GM18520 (cell line): Measurements from ENCODE around the gene DCDC2C.
"Not testable (repeated sequence)": the region's sequence is repeated elsewhere in the genome, so short reads cannot be mapped to it uniquely, and the experiment has no call there.

ENCODE experiments used
- ATAC-seq: cut with Tn5 transposase; IDR thresholded peaks from one replicate; pipeline ENCODE4 v1.9.1; 2021; ENCODE audit not compliant: unreplicated experiment

The DCDC2C gene, protein sequence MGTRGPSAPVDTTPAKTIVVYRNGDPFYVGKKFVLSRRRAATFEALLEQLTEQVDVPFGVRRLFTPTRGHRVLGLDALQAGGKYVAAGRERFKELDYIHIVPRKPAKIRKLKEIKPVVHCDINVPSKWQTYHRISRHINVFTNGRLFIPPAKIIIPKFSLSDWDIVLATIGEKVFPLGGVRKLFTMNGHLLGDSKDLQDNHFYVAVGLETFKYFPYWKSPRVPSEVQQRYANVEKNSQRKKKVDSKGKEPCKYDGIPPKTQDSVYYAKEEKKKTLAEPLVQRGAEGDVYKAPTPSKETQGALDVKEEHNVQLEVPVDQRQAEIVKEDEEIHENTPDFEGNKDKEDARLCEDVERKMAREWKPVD

DNA sequence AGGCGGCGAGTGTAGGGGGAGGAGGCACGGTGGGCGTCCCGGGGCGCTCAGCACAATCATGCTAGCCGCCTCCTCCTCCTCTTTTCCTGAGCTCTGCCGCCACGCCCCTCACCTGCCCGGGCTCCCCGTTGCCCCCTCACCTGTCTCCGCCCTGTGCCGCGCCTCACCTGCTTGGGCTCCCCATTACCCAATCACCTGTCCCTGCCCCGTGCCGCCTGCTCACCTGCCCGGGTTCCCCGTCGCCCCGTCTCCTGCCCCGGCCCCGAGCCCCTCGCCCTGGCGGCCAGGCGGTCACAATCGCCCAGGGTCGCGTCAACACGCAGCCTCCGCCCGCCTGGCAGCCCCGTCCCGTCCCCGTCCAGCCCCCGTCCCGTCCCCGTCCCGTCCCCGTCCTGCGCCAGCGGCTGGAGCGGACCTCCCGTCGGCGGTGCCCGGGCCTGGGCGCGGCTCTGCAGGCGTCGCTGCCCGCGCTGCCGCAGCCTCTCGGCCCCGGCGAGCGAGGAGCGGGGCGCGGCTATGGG, at the start of gene DCDC2C:
Gene DCDC2C, plus strand, starts transcription at position 340 of the 521 bp plus-strand sequence. Its CDS starts 177 bp downstream, at position 517.
- no peak for ATAC-seq

DNA sequence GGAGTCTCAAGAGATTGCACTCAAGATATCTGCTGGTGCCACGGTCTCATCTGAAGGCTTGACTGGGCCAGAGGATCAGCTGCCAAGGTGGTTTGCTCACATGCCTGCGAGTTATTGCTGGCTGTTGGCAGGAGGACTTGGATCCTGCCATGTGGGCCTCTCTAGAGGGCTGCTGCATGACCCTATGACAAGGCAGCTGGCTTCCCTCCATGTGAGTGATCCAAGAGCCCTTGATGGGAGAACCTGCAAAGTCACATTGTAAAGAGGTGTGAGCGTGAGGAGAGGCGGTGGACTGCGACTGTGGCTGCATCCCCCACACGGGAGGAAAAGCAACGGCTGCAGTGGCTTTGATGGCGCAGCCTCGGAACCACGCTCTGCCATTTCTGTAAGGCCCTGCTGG, 49.4 kb upstream of the DCDC2C start:
- ATAC-seq = no peak

DNA sequence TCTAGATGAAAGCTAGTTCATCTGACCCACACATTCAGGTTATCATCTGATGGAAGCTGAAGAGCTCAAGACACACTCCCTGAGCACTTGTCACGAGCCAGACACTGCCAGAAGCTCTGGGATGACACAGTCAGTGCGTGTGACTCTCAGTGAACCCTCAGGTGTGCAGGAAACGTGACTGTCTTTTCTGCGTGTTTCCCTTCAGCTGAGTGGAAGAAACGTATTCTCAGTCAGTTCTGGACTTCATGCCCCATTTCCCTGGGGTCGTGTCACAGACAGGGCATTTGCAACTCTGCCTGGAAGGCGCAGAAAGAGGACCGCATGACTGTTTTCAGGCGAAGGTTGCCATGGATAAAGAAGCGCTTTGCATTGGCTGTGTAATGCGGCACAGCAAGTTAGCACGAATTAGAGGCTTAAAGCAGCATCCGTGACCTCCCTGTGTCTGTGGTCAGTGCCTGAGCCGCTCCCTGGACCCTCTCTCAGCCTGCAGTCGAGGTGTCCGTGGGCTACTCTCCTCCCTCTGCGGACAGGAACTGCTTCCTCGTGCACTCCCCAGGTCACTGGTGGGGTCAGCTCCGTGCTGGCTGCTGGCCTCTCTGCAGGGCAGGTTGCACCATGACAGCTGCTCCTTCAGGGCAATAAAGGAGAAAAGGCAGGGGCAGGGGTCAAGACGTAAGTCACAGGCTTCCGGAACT, 48.7 kb upstream of the DCDC2C start:
- ATAC-seq = no peak

DNA sequence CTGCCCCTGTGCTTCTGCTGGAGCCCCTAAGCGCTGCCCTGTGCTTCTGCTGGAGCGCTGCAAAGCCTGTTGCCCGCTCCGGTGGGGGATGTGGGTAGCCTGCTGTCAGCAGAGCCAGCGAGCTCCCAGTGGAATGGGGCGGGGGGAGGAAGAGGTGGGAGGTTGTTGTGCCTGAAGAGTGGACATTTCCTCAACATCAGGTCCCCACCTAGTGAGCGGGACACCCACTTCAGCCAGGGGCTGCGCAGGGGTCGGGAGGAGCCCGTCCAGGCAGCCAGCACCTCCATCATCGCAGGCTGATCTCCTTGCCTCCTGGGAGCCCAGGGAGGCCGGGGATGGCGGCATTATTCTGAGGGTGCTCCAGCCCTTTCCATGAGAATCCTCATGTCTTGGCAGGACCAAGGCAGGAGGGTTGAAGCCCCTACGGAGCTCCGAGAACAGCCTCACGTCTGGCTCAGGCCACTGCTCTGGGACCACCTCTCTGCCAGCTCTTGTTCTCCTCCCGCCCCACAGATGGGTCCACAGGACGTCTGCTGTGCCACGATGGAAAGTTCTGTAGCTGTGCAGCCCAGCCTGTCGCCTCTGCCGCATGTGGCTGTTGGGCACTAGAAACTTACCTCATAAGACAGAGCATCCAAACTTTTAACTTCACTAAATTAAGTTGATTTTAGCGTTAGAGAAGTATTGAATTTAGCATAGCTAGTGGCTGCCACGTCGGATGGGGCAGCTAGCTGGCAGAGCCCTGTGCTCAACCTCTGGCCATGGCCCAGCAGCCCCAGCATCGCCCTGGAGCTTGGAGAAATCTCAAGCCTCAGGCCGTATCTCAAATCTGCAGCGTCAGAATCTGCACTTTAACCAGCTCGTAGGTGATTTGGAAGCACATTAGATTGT, 47.3 kb upstream of the DCDC2C start:
- ATAC-seq = no peak

DNA sequence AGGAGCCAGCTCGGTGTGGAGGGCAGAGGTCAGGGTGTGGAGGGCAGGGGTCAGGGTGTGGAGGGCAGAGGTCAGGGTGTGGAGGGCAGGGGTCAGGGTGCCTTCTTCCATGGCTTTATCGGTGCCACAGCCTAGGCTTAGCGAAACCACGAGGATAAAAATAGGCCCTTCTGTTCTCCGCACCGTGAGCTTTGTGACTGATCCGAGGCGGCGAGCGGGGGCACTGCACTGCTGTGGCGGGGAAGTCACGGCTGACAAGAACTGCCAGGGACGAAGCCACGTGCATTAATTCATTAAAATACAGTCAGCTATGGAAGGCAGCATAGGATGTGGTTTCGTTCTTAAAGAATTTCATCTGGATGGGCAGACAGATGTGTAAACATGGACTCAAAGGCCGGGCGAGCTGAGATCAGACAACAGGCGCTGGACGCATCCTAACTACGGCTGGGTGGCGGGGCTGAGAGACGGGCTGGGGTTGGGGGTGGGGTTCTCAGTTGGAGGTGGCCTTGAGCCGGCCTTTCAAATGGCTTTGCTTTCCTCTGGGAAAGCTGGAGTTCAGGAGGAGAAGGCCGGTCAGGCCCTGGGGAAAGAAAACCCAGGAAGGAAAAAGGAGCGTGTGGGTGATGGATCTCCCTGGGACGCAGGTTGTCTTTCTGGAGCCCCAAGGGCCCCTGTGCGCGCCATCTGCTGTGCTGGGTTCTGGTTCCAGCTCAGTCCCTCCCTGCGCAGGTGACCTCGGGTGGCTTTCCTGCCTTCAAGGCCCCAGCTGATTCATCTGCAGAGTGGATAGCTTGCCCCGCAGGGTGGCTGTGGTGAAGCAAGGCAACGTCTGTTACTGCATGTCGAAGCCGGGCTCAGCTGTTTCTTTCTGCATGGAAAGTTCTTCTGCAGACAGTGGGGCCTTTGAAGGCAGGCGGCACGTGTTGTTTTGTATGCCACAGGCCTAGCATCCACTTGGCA, 46.3 kb upstream of the DCDC2C start:
- ATAC-seq = no peak

DNA sequence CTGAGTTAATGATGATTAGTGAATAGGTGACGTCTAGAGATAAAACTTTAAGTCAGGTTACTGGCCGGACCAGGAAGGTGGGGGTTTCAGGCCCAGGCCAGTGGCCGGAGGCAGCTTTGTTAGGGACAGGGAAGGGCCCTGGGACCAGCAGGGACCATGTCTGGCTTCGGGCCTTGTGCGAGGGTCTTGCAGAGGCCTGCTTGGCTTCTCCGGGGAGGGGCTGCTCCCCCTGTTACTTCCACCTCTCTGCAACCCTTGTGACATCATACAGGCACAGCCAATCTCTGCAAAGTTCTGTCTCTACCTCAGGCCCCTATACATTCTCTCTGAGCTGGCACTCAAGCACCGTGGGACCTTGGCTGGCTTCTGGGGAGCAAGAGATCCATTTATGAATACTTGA, 45.5 kb upstream of the DCDC2C start, which contains the start of gene ALLC:
Gene ALLC, plus strand, starts transcription at position 320 of the 400 bp plus-strand sequence. CDS start 12,958 bp downstream, outside the sequence.
- ATAC-seq = no peak

DNA sequence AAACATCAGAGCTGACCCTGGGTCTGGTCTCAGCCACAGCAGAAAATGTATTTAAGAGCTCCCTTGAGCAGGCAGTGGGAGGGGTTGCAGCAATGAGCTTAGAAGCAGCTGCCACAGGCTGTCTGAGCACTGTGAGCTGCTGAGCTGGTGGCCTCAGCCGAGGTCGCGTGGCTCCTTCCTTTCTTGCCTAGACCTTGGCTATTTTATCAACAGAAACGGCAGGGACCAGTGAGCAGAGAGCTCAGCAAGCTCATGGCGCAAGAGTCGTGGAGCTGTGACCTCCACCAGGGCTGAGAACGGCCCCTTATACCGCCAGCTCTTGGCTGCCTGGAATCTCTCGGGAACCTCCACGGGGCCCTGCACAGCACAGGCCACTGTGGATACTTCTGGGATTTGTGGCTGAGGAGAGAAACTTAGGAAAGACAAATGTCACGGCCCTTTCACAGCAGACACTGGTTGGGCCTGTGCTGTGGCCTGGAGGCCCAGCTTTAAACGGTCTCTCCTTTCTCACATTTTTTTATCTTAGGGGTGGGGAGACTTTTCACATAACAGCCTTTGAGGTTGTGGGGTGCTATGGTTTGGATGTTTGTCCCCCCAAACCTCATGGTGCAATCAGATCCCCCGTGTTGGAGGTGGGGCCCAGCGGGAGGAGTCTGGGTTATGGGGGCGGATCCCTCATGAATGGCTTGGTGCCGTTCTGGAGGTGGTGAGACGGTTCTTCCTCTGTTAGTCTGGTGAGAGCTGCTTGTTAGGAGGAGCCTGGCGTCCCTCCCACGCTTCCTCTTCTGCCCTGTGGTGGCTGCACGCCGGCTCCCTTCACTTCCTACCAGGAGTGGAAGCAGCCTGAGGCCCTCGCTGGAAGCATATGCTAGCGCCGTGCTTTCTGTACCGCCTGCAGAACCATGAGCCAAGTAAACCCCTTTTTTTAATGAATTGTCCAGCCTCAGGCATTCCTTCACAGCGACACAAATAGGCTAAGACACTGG, 43.6 kb upstream of the DCDC2C start:
- no peak for ATAC-seq

DNA sequence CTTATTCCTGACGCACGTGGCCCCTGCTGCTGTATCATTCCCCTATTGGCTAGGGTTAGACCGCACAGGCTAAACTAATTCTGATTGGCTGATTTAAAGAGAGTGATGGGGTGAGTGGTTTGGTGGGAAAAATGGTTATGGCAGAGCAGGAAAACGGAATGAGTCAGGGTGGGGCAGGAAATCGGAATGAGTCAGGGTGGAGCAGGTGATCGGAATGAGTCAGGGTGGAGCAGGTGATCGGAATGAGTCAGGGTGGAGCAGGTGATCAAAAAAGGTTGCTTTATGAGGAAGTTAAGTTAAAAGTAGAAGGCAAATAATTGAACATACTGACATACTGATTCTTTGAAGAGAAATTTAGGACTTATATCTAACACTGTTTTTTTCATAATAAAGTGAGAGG, 42.7 kb upstream of the DCDC2C start:
- not testable (repeated sequence) for ATAC-seq

DNA sequence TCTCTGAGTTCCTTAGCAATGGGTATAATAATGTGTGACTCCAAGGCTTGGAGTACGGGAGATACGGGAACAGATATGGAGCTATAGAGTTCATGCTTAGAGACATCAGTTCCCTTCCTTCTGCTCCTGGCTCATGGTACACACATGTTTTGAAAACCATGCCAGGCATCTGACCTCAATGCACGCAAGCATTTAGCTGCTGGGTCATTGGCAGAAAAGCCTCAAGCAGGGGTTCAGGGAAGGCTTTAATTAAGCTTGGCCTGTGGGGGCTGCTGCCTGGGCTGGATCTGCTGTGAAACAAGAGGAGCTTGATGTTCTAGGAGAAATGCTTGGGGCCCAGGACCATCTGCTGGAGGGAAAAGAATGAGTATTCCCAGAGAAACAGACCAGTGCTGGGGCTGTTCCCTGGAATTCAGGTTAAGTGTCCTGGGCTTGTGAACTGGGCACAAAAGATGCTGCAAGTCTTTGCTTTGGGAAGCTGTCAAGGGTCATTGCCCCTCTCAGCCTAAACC, 42.2 kb upstream of the DCDC2C start:
- no peak for ATAC-seq

DNA sequence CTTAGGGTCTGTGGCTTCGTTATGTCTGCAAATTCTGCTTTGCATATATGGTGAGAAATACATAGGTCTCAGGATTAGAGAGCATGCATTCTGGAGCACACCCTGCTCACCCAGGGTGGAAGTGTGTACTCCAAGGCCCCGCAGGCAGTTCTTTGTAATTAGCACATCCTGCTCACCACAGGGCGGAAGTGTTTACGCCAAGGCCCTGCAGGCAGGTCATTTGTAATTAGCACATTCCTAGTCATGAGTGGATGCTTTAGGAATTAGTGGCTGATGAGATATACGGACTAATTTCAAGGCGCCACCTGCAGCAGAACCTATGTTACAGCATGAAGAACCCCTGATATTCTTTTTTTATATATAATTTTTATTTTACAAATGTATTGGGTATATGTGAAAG, 41.1 kb upstream of the DCDC2C start:
- no peak for ATAC-seq

DNA sequence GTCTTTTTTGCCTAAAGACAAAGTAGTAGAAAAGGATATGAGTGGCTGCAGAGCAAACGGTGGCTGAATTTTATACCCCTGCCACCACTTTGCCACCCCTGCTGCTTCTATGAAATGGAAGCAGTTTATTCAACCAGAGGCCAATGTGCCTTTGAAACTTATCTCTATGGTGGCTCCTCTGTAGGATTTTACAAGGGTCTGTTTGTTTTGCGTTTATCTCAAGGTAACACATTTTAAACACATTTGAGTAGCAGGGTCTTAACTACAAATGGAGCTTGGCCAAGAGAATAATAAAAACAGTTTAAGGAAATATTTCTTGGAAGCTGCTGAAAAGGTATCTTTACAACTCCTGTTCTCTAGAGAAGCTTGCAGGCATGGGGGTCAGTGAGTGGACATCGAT, 39.3 kb upstream of the DCDC2C start:
- no peak for ATAC-seq

DNA sequence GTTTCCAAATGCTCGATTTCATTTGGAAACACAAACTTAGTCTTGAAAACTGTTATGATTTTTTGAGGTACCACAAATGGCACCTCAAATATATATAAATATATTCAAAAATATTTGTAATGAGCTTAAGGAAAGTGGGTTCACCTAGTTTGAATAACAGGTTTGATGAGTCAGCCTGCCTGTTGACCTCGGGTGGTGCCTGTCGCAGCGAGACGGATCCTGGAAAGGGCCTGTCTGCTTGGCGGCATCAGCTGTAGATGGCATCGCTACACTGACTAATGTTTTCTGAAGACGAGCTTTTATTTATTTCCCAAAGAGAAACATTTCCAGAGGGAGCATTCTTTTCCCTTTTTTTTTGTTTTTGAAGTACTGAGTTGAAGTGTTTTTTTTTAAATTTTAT, 38.5 kb upstream of the DCDC2C start:
- ATAC-seq = no peak

DNA sequence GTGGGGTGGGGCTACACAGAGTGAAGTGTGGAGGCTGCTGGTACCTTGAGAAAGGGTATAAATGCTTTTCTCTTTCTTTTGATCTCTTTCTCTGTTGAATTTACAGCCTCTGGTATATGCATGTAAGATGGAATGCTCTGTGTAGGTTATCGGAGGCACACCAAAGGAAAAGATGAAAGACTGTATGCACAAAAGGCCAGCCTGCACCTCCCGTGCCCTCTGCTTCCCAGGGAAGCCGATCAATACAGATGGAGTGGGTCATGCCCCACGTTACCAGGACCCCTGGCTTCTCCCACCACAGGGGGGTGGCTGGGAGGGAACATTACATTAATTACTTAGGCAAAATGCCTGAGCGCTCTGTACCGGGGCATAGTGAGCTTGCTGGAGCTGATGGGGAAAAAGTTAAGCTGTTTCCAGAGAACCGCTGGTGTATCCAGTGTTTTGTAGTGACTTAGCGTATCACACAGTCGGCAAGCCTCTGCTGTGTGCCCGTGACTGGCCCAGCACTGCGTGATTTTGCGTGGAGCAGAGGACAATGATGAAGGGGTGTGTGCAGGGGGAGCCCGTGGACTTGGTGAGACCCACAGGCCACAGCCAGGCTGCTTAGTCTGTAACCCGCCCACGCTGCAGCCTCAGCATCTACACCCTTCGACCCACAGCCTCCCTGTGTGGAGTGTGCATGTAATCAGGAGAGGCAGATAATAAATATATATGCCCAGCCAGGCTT, 37.3 kb upstream of the DCDC2C start:
- no peak for ATAC-seq

DNA sequence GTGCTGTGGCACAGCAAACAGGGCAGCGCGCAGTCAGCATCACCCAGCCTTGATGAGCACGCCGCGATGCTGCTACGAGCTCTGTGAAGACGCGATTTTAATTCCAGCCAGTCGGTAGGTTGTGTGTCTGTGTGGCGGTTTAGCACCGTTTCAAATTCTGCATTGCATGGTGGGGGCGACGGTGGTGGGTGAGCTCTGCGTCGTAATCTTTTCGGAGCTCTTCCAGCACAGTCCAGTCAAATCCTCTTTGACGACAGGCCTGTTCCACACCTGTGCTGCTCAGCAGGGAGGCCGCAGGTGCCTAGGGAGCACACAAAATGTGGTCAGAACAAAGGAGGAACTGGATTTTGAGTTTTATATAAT, 36.8 kb upstream of the DCDC2C start:
- ATAC-seq = no peak

DNA sequence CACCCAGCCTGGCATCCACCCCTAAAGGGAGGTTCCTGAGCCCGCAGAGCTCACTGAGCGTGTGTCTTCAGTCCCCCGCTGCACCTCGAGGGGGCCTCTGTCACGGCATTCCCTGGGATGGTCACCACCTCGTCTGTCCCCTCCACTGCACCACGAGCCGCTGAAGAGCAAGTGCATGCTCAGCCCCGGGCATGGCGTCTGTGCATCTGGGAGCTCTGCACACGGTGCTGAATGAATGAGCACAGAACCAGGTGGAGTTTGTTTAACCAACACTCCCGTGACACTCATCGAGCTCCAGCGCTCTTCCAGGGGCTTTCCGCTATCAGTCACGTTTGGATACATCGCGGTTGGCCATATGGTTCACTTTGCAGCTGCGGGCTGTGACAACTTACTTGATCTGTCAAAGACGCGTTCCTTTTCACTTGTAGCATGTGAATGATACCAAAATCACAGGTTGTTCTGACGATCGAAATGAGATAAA, 36.2 kb upstream of the DCDC2C start:
- no peak for ATAC-seq

DNA sequence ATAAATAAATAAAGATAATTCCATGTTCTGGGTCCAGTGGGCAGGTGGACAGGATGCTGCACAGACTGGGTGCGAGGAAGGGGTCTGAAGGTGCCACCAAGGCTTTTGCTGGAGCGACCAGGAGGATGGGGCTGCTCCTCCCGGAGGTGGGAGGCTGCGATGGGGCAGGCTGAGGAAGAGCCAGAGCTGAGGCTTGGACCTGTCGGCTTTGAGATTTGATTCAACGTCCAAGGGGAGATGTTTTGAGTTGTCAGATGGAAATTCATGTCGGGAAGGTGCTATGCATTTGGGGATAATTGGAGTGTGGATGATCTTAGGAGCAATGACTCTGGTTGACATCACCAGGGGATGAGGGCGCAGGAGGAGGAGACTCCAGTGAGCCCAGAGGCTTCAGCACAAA, 33.7 kb upstream of the DCDC2C start:
- ATAC-seq = no peak

DNA sequence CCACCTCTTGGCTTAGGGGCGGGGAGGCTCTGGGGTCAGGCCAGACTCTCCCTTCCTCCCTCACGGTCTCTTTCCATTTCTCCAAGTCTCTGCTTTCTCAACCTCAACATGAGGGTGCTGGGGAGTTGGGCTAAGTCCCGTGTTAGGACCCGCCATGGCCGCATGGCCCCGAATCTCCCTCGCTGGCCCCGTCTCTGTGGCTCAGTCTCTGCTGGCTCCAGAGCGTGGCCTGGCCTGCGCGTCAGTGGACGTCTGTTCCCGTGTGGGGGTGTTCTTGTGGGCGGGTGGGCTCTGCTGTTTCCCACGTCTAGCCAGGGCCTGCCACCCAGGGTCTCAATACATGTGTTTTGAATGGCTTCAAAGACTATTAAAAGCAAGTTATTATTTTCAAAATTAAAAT, 33.0 kb upstream of the DCDC2C start:
- ATAC-seq = no peak

DNA sequence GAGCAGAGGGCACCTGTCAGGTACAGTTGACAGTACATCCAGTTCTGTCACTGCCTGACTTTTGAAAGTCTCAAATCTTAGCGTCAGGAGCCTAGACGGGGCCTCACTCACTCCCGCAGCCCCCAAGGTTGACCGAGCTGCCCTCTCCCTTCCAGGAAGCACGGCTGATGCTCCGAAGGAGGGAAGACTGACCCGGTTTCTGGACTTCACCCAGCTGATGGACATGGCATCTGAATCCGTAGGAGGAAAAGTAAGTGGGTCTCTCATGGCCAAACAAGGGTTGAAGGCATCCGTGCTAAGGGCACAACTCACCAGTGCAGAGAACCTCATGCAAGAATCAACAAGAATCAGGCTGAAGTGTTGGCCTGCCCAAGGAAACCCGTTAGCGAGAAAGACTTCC, 32.4 kb upstream of the DCDC2C start:
- no peak for ATAC-seq
